IPS DF 4.7 (cell line): Measurements from ENCODE around the gene UQCRH.

Experiments
- DNase-seq: peaks from one replicate; pipeline ENCODE4 v3.0.0-alpha.2; 2013; ENCODE audit warnings: low spot score; ENCODE audit errors: extremely low read depth

UQCRH gene

GRCh38 chr1:46303038-46303871 is at the start of gene UQCRH, which contains the start of gene LRRC41:
Gene UQCRH, plus strand, starts transcription at chr1:46303698. Its CDS starts 69 bp downstream, at chr1:46303767.
Gene LRRC41, minus strand, starts transcription at chr1:46303616. Its CDS starts 294 bp downstream, at chr1:46303322.
- peak; percentile 90 for DNase-seq

- DNase-seq = no peak
Observed at GRCh38 chr1:46254668-46255067, 48.8 kb upstream of the UQCRH start.

- DNase-seq = no peak
Observed at GRCh38 chr1:46256523-46256922, 47.0 kb upstream of the UQCRH start.

- no peak for DNase-seq
Observed at GRCh38 chr1:46262508-46262907, 41.0 kb upstream of the UQCRH start.

- no peak for DNase-seq
Observed at GRCh38 chr1:46263146-46263545, 40.4 kb upstream of the UQCRH start.

GRCh38 chr1:46268578-46268977 is 34.9 kb upstream of the UQCRH start:
- no peak for DNase-seq

GRCh38 chr1:46274225-46275029 is 29.1 kb upstream of the UQCRH start:
- no peak for DNase-seq

- no peak for DNase-seq
Observed at GRCh38 chr1:46275030-46275337, 28.5 kb upstream of the UQCRH start.

- no peak for DNase-seq
Observed at GRCh38 chr1:46277658-46278373, 25.7 kb upstream of the UQCRH start.

GRCh38 chr1:46278807-46279206 is 24.7 kb upstream of the UQCRH start:
- no peak for DNase-seq

- DNase-seq = no peak
Observed at GRCh38 chr1:46280092-46280491, 23.4 kb upstream of the UQCRH start.

GRCh38 chr1:46281021-46281420 is 22.5 kb upstream of the UQCRH start:
- no peak for DNase-seq

- DNase-seq = no peak
Observed at GRCh38 chr1:46284058-46284457, 19.4 kb upstream of the UQCRH start.

- no peak for DNase-seq
Observed at GRCh38 chr1:46284597-46285564, 18.6 kb upstream of the UQCRH start.

- no peak for DNase-seq
Observed at GRCh38 chr1:46285730-46286477, 17.6 kb upstream of the UQCRH start.

GRCh38 chr1:46288485-46289133 is 14.9 kb upstream of the UQCRH start:
- no peak for DNase-seq

GRCh38 chr1:46289134-46289494 is 14.4 kb upstream of the UQCRH start:
- DNase-seq = no peak

GRCh38 chr1:46289976-46290375 is 13.5 kb upstream of the UQCRH start:
- DNase-seq = no peak

GRCh38 chr1:46295306-46295705 is 8.2 kb upstream of the UQCRH start:
- DNase-seq = no peak

GRCh38 chr1:46298387-46298786 is 5.1 kb upstream of the UQCRH start:
- DNase-seq = no peak
